Measurements from ENCODE around the gene RIMBP3C.
"Not testable (repeated sequence)": the region's sequence is repeated elsewhere in the genome, so short reads cannot be mapped to it uniquely, and the experiment has no call there.

RIMBP3C gene

GRCh38 chr22:21573293-21573734 lies 22.1 kb upstream of the RIMBP3C start:
- Histone ChIP-seq H3K4me1 (ENCODE audit: control insufficient read depth, insufficient read depth, low read length, poor library complexity, severe bottlenecking) (peaks cover 40% of the 10 kb centered on the region), H3K9me3 (ENCODE audit: control insufficient read depth, low read length) (no peaks in the 10 kb centered on the region), H3K4me3 (ENCODE audit: insufficient read depth, low read depth, low read length, poor library complexity, severe bottlenecking) (no peak overlapping the region), H3K27me3 (replicated peaks; ENCODE audit: control insufficient read depth, insufficient read depth, low read length, poor library complexity, severe bottlenecking) (no peaks in the 10 kb centered on the region), H3K27ac (ENCODE audit: insufficient read depth, low read length, poor library complexity, severe bottlenecking) (peak overlapping the region; percentile 2), H3K36me3 (ENCODE audit: control insufficient read depth, insufficient read depth, low read length) (peaks cover 5% of the 10 kb centered on the region)
- no peak for DNase-seq

GRCh38 chr22:21571679-21572078 lies 20.4 kb upstream of the RIMBP3C start:
- DNase-seq = no peak
- Histone ChIP-seq H3K4me1 (ENCODE audit: control insufficient read depth, insufficient read depth, low read length, poor library complexity, severe bottlenecking) (peaks cover 40% of the 10 kb centered on the region), H3K27me3 (replicated peaks; ENCODE audit: control insufficient read depth, insufficient read depth, low read length, poor library complexity, severe bottlenecking) (no peaks in the 10 kb centered on the region), H3K36me3 (ENCODE audit: control insufficient read depth, insufficient read depth, low read length) (peaks cover 5% of the 10 kb centered on the region), H3K4me3 (ENCODE audit: insufficient read depth, low read depth, low read length, poor library complexity, severe bottlenecking) (no peak overlapping the region), H3K9me3 (ENCODE audit: control insufficient read depth, low read length) (no peaks in the 10 kb centered on the region), H3K27ac (ENCODE audit: insufficient read depth, low read length, poor library complexity, severe bottlenecking) (peak overlapping the region; percentile 2)

GRCh38 chr22:21570398-21570797 lies 19.1 kb upstream of the RIMBP3C start:
- peaks cover 40% of the 10 kb centered on the region for H3K4me1 ChIP-seq (ENCODE audit: control insufficient read depth, insufficient read depth, low read length, poor library complexity, severe bottlenecking)

GRCh38 chr22:21569459-21570170 lies 18.4 kb upstream of the RIMBP3C start:
- H3K4me3 ChIP-seq (ENCODE audit: insufficient read depth, low read depth, low read length, poor library complexity, severe bottlenecking) = no peak overlapping the region
- H3K27ac ChIP-seq (ENCODE audit: insufficient read depth, low read length, poor library complexity, severe bottlenecking) = peak overlapping the region; percentile 11
- peaks cover 5% of the 10 kb centered on the region for H3K36me3 ChIP-seq (ENCODE audit: control insufficient read depth, insufficient read depth, low read length)
- no peaks in the 10 kb centered on the region for H3K27me3 ChIP-seq (replicated peaks; ENCODE audit: control insufficient read depth, insufficient read depth, low read length, poor library complexity, severe bottlenecking)
- H3K9me3 ChIP-seq (ENCODE audit: control insufficient read depth, low read length) = no peaks in the 10 kb centered on the region
- H3K4me1 ChIP-seq (ENCODE audit: control insufficient read depth, insufficient read depth, low read length, poor library complexity, severe bottlenecking) = peaks cover 40% of the 10 kb centered on the region
- no peak for DNase-seq

More at GRCh38 chr22:21570398-21570797, 19.1 kb upstream of the RIMBP3C start:
- no peak for DNase-seq
- Histone ChIP-seq H3K27ac (ENCODE audit: insufficient read depth, low read length, poor library complexity, severe bottlenecking) (no peak overlapping the region), H3K9me3 (ENCODE audit: control insufficient read depth, low read length) (no peaks in the 10 kb centered on the region), H3K4me3 (ENCODE audit: insufficient read depth, low read depth, low read length, poor library complexity, severe bottlenecking) (no peak overlapping the region), H3K36me3 (ENCODE audit: control insufficient read depth, insufficient read depth, low read length) (peaks cover 5% of the 10 kb centered on the region), H3K27me3 (replicated peaks; ENCODE audit: control insufficient read depth, insufficient read depth, low read length, poor library complexity, severe bottlenecking) (no peaks in the 10 kb centered on the region)

- H3K36me3 ChIP-seq (ENCODE audit: control insufficient read depth, insufficient read depth, low read length); H3K9me3 ChIP-seq (ENCODE audit: control insufficient read depth, low read length); DNase-seq; H3K27me3 ChIP-seq (replicated peaks; ENCODE audit: control insufficient read depth, insufficient read depth, low read length, poor library complexity, severe bottlenecking): not testable (repeated sequence)
- Histone ChIP-seq H3K27ac (ENCODE audit: insufficient read depth, low read length, poor library complexity, severe bottlenecking) (peak overlapping the region; percentile 91), H3K4me1 (ENCODE audit: control insufficient read depth, insufficient read depth, low read length, poor library complexity, severe bottlenecking) (peaks cover 38% of the 10 kb centered on the region), H3K4me3 (ENCODE audit: insufficient read depth, low read depth, low read length, poor library complexity, severe bottlenecking) (peak overlapping the region; percentile 79)
These were observed 17.8 kb upstream of the RIMBP3C start for GRCh38 chr22:21569076-21569427.

- Histone ChIP-seq H3K4me3 (ENCODE audit: insufficient read depth, low read depth, low read length, poor library complexity, severe bottlenecking) (peak overlapping the region; percentile 79), H3K36me3 (ENCODE audit: control insufficient read depth, insufficient read depth, low read length) (peaks cover 5% of the 10 kb centered on the region), H3K4me1 (ENCODE audit: control insufficient read depth, insufficient read depth, low read length, poor library complexity, severe bottlenecking) (peaks cover 34% of the 10 kb centered on the region), H3K27me3 (replicated peaks; ENCODE audit: control insufficient read depth, insufficient read depth, low read length, poor library complexity, severe bottlenecking) (no peaks in the 10 kb centered on the region), H3K27ac (ENCODE audit: insufficient read depth, low read length, poor library complexity, severe bottlenecking) (peak overlapping the region; percentile 91), H3K9me3 (ENCODE audit: control insufficient read depth, low read length) (no peaks in the 10 kb centered on the region)
- DNase-seq = peak in 1 of 3 donors; percentile 14
These were observed 17.2 kb upstream of the RIMBP3C start for GRCh38 chr22:21568347-21569075.

DNA sequence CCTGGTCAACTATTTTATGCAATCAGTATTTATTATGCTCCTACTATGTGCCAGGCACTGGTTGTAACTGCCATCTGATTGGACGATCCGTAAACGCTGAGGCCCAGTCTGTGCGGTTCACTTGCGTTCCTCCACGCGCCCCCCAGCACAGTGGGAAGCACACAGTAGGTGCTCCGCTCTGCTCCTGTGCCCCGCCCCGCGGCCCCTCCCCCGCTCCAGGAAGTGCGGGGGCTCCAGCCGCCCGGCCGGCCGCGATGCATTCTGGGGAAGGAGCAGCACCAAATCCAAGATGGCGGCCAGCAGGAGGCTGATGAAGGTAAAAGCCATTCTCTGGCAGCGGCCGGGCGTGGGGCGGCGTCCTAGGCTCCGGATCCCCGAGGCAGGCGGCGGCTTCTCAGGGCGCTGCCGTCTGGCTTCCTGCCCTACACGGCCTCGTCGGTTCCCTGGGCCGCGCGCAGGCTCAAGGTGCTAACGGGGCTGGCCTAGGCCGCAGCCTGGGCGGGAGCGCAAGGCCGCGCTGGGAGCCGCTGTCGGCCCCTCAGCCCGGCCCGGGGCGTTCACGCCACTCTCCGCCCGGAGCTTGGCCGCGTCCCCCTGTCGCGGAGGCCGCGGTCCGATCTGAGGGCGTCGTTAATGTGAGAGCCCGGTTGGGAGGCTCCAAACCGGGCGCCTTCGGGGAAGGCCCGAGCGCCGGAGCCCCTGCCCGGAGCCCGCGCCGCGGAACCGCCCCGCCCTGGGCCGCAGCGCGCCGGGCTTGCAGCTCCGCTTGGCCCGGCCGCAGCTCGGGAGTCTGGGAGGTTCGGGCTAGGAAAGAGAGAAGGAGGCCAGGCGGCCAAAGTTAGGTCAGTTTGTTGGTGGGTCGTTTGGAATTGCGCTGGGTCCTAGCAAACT lies 16.4 kb upstream of the RIMBP3C start, which contains the start of gene UBE2L3:
TSS of gene UBE2L3 (plus strand) at position 259 of the 891 bp plus-strand sequence. CDS start at position 290, 31 bp downstream.
- DNase-seq = peak; percentile 63 to 75 (median 69)
- H3K36me3 ChIP-seq (ENCODE audit: control insufficient read depth, insufficient read depth, low read length) = peaks cover 2% of the 10 kb centered on the region

DNA sequence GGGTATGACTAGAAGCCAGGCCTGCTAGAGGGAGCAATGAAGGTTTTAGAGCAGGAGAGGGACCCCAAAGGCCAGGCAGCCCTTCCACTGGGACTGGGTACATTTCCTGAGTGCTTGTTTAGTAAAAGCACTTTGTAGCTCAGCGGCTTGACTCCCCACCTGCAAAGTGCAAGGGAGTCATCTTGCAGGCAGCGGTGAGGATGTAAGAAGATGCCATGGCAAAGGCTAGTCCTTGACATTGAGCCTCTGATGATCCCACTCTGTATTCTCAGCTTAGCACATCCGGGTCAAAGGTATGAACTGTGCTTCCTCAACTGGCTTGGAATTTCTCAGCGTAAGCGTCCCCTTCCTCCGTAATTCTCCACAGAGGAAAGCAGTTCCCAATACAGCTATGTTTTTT lies 13.2 kb upstream of the RIMBP3C start:
- Histone ChIP-seq H3K4me3 (ENCODE audit: insufficient read depth, low read depth, low read length, poor library complexity, severe bottlenecking) (no peak overlapping the region), H3K27me3 (replicated peaks; ENCODE audit: control insufficient read depth, insufficient read depth, low read length, poor library complexity, severe bottlenecking) (no peaks in the 10 kb centered on the region), H3K36me3 (ENCODE audit: control insufficient read depth, insufficient read depth, low read length) (no peaks in the 10 kb centered on the region), H3K4me1 (ENCODE audit: control insufficient read depth, insufficient read depth, low read length, poor library complexity, severe bottlenecking) (peaks cover 13% of the 10 kb centered on the region), H3K27ac (ENCODE audit: insufficient read depth, low read length, poor library complexity, severe bottlenecking) (no peak overlapping the region), H3K9me3 (ENCODE audit: control insufficient read depth, low read length) (no peaks in the 10 kb centered on the region)
- DNase-seq = no peak

More for the DNA sequence above, 16.4 kb upstream of the RIMBP3C start, which contains the start of gene UBE2L3:
- Histone ChIP-seq H3K27me3 (replicated peaks; ENCODE audit: control insufficient read depth, insufficient read depth, low read length, poor library complexity, severe bottlenecking) (no peaks in the 10 kb centered on the region), H3K9me3 (ENCODE audit: control insufficient read depth, low read length) (no peaks in the 10 kb centered on the region), H3K4me1 (ENCODE audit: control insufficient read depth, insufficient read depth, low read length, poor library complexity, severe bottlenecking) (peaks cover 34% of the 10 kb centered on the region), H3K27ac (ENCODE audit: insufficient read depth, low read length, poor library complexity, severe bottlenecking) (peak within 1 kb of the TSS; percentile 91), H3K4me3 (ENCODE audit: insufficient read depth, low read depth, low read length, poor library complexity, severe bottlenecking) (peak within 1 kb of the TSS; percentile 79)

GRCh38 chr22:21563912-21564311 lies 12.7 kb upstream of the RIMBP3C start:
- Histone ChIP-seq H3K4me3 (ENCODE audit: insufficient read depth, low read depth, low read length, poor library complexity, severe bottlenecking) (no peak overlapping the region), H3K27me3 (replicated peaks; ENCODE audit: control insufficient read depth, insufficient read depth, low read length, poor library complexity, severe bottlenecking) (no peaks in the 10 kb centered on the region), H3K4me1 (ENCODE audit: control insufficient read depth, insufficient read depth, low read length, poor library complexity, severe bottlenecking) (peaks cover 8% of the 10 kb centered on the region), H3K27ac (ENCODE audit: insufficient read depth, low read length, poor library complexity, severe bottlenecking) (no peak overlapping the region), H3K9me3 (ENCODE audit: control insufficient read depth, low read length) (no peaks in the 10 kb centered on the region), H3K36me3 (ENCODE audit: control insufficient read depth, insufficient read depth, low read length) (no peaks in the 10 kb centered on the region)
- no peak for DNase-seq
